ENCODE results near the gene GAS7.

GAS7 gene

DNA sequence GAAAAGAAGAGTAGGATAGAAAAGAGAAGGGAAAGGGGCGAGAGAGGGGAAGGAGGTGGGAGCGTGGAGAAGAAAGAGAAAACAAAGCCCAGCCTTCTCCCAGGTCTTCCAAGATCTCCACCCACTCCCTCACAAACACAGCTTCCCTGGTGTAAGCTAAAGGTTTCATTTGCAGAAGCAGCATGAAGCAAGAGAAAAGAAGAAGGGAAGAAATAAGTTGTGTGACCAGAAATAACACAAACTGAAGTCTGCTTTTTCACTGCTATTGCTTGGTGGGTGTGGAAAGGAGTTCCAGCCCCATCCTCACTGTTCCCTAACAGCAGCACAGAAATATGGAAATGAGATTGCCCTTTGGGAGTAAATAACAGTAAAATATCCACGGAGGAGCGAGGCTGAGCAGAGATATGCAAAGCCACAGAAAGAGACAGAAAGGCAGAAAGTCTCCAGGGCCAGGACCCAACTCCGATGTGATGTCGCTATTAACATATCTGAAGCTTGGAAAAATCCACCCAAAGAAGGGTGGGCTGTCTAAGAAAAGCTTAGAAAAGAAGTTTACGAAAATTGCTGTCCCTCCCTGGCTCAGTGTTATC is 10.3 kb upstream of the GAS7 start:
- H4K12ac ChIP-seq (ENCODE audit: low read depth, low read length): no peak overlapping the region
- H3K4me2 ChIP-seq (ENCODE audit: low read length): no peak overlapping the region
- no peak overlapping the region for H4K8ac ChIP-seq (ENCODE audit: low read depth, low read length)
- no peak overlapping the region for H2BK120ac ChIP-seq (ENCODE audit: insufficient read depth, low read length, poor library complexity)
- peak overlapping the region; percentile 92 for H2AK5ac ChIP-seq (ENCODE audit: low read length)
- no peak overlapping the region for H3K23ac ChIP-seq (ENCODE audit: low read length)
- H3K18ac ChIP-seq (ENCODE audit: low read length): no peak overlapping the region
- H3K27ac ChIP-seq (ENCODE audit: low read depth, low read length): no peak overlapping the region
- peak overlapping the region; percentile 69 for H3K14ac ChIP-seq (ENCODE audit: low read length)
- H3K4ac ChIP-seq (ENCODE audit: low read depth, low read length): no peak overlapping the region
- H2BK5ac ChIP-seq (ENCODE audit: low read depth, low read length, poor library complexity): no peak overlapping the region
- no peaks in the 10 kb centered on the region for H3K9me3 ChIP-seq (ENCODE audit: insufficient read depth, low read depth, low read length)
- no peaks in the 10 kb centered on the region for H3K27me3 ChIP-seq (ENCODE audit: insufficient read depth, low read length)
- H3K9ac ChIP-seq (ENCODE audit: low read length): no peak overlapping the region
- peaks cover 15% of the 10 kb centered on the region for H3K79me1 ChIP-seq (ENCODE audit: low read length)
- DNase-seq: no peak
- WGBS (ENCODE audit: extremely low coverage, insufficient coverage, insufficient read length): 100% methylated on average over 2 of the region's 7 CpGs
- H2AFZ ChIP-seq (ENCODE audit: insufficient read depth, low read length, poor library complexity): peak overlapping the region; percentile 17
- peak overlapping the region; percentile 52 for H4K91ac ChIP-seq (ENCODE audit: low read depth, low read length)
- H2BK12ac ChIP-seq (ENCODE audit: low read length): peak overlapping the region; percentile 93
- H3K36me3 ChIP-seq (ENCODE audit: control insufficient read depth in 1 of 2, insufficient read depth in 2 of 2, low read length in 2 of 2): peaks cover 0 to 2% of the 10 kb centered on the region in 2 experiments
- peaks cover 15 to 16% of the 10 kb centered on the region in 2 experiments for H3K4me1 ChIP-seq (ENCODE audit: control insufficient read depth in 1 of 2, insufficient read depth in 2 of 2, low read length in 2 of 2)
- no peaks in the 10 kb centered on the region for H3K79me2 ChIP-seq (ENCODE audit: control insufficient read depth, insufficient read depth, low read length, poor library complexity)
- H3K4me3 ChIP-seq (ENCODE audit: low read depth, low read length): no peak overlapping the region

DNA sequence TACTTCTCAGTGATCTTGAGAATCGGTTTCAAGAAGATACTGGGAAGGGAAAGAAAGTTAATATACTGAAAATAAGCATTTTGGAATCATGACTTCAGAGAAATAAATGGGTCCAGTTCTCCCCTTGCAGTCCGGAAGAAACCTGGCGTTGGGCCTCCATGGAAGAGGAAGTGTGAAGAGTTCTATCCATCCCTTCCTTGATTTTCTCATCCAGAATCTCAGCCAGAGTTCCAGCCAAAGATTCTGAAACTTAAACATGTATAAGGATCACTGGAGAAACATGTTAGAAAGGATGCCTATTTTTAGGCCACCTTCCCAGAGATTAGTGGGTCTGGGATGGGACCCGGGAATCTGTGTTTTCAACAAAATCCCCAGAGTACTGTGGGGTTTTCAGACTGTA is 8.7 kb upstream of the GAS7 start:
- Histone ChIP-seq H2BK12ac (ENCODE audit: low read length) (no peak overlapping the region), H3K4ac (ENCODE audit: low read depth, low read length) (no peak overlapping the region), H2AK5ac (ENCODE audit: low read length) (no peak overlapping the region), H2BK120ac (ENCODE audit: insufficient read depth, low read length, poor library complexity) (no peak overlapping the region), H3K4me2 (ENCODE audit: low read length) (no peak overlapping the region), H3K9me3 (ENCODE audit: insufficient read depth, low read depth, low read length) (no peaks in the 10 kb centered on the region), H3K27ac (ENCODE audit: low read depth, low read length) (no peak overlapping the region), H4K91ac (ENCODE audit: low read depth, low read length) (no peak overlapping the region), H3K4me3 (ENCODE audit: low read depth, low read length) (no peak overlapping the region), H2AFZ (ENCODE audit: insufficient read depth, low read length, poor library complexity) (no peak overlapping the region), H3K36me3 (ENCODE audit: control insufficient read depth in 1 of 2, insufficient read depth in 2 of 2, low read length in 2 of 2) (peaks cover 0 to 2% of the 10 kb centered on the region in 2 experiments), H3K14ac (ENCODE audit: low read length) (no peak overlapping the region), H4K8ac (ENCODE audit: low read depth, low read length) (no peak overlapping the region), H2BK5ac (ENCODE audit: low read depth, low read length, poor library complexity) (no peak overlapping the region), H3K27me3 (ENCODE audit: insufficient read depth, low read length) (no peaks in the 10 kb centered on the region), H3K79me1 (ENCODE audit: low read length) (peaks cover 15% of the 10 kb centered on the region), H3K79me2 (ENCODE audit: control insufficient read depth, insufficient read depth, low read length, poor library complexity) (no peaks in the 10 kb centered on the region), H3K9ac (ENCODE audit: low read length) (no peak overlapping the region), H3K18ac (ENCODE audit: low read length) (no peak overlapping the region), H3K23ac (ENCODE audit: low read length) (no peak overlapping the region), H3K4me1 (ENCODE audit: control insufficient read depth in 1 of 2, insufficient read depth in 2 of 2, low read length in 2 of 2) (peaks cover 15 to 16% of the 10 kb centered on the region in 2 experiments), H4K12ac (ENCODE audit: low read depth, low read length) (no peak overlapping the region)
- no CpG with 5 or more reads among the region's 4 CpGs for WGBS (ENCODE audit: extremely low coverage, insufficient coverage, insufficient read length)
- no peak for DNase-seq

DNA sequence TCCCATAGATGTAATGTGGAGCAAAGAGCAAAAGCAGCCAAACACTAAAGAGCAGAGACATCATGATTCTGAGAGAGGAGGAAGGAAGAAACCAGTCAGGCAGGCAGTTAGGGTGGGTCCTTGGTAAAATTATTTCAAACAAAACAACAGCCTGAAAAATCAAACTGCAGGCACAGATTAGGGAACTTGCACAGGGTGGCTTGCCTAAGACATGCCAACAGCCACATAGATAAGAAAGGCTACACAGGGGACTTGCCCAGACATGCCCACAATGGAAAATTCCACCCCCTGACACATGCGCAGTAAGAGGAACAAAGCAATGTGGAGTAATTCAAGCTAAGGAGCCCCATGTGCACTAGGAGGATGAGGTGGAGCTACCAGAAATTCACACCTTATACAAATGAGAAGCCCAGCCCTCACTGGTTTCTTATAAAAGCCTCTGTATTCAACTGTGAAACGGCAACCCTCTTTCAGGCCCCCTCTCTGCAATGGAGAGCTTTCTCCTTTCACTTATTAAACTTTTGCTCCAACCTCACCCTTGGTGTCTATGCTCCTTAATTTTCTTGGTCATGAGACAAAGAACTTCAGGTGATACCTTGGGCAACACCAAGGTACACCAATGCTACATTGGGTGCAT is 7.3 kb upstream of the GAS7 start:
- Histone ChIP-seq H3K23ac (ENCODE audit: low read length) (no peak overlapping the region), H4K8ac (ENCODE audit: low read depth, low read length) (no peak overlapping the region), H2BK120ac (ENCODE audit: insufficient read depth, low read length, poor library complexity) (no peak overlapping the region), H3K79me2 (ENCODE audit: control insufficient read depth, insufficient read depth, low read length, poor library complexity) (no peaks in the 10 kb centered on the region), H2AFZ (ENCODE audit: insufficient read depth, low read length, poor library complexity) (no peak overlapping the region), H3K79me1 (ENCODE audit: low read length) (peaks cover 14% of the 10 kb centered on the region), H3K4ac (ENCODE audit: low read depth, low read length) (no peak overlapping the region), H3K4me3 (ENCODE audit: low read depth, low read length) (no peak overlapping the region), H4K91ac (ENCODE audit: low read depth, low read length) (no peak overlapping the region), H3K27ac (ENCODE audit: low read depth, low read length) (no peak overlapping the region), H4K12ac (ENCODE audit: low read depth, low read length) (no peak overlapping the region), H3K27me3 (ENCODE audit: insufficient read depth, low read length) (no peaks in the 10 kb centered on the region), H3K9me3 (ENCODE audit: insufficient read depth, low read depth, low read length) (no peaks in the 10 kb centered on the region), H3K4me2 (ENCODE audit: low read length) (no peak overlapping the region), H3K18ac (ENCODE audit: low read length) (no peak overlapping the region), H3K36me3 (ENCODE audit: control insufficient read depth in 1 of 2, insufficient read depth in 2 of 2, low read length in 2 of 2) (peaks cover 0 to 2% of the 10 kb centered on the region in 2 experiments), H3K9ac (ENCODE audit: low read length) (no peak overlapping the region), H2AK5ac (ENCODE audit: low read length) (no peak overlapping the region), H3K4me1 (ENCODE audit: control insufficient read depth in 1 of 2, insufficient read depth in 2 of 2, low read length in 2 of 2) (peaks cover 13 to 16% of the 10 kb centered on the region in 2 experiments), H2BK12ac (ENCODE audit: low read length) (no peak overlapping the region), H2BK5ac (ENCODE audit: low read depth, low read length, poor library complexity) (peak overlapping the region; percentile 87), H3K14ac (ENCODE audit: low read length) (no peak overlapping the region)
- WGBS (ENCODE audit: extremely low coverage, insufficient coverage, insufficient read length): no CpG with 5 or more reads among the region's 2 CpGs
- no peak for DNase-seq

DNA sequence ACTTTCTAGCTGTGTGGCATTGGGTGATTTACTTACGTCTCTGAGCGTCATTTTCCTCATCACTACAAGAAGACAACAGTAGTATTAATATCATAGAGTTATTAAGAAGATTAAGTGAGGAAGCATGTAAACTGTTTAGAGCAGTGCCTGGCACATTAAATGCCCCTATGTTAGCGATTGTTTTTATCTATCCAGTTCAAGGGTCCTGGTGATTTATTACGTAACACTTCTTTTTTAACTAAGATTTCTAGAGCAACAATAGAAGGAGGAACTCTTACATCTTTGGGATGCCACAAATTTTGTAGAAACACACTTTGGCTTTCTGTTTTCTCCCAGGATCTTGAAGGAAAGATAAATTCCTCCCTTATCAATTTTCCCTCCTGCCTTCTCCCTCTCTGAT is 3.3 kb upstream of the GAS7 start:
- no peak overlapping the region for H2AFZ ChIP-seq (ENCODE audit: insufficient read depth, low read length, poor library complexity)
- H3K4me3 ChIP-seq (ENCODE audit: low read depth, low read length): no peak overlapping the region
- no peak overlapping the region for H3K4me2 ChIP-seq (ENCODE audit: low read length)
- no peaks in the 10 kb centered on the region for H3K9me3 ChIP-seq (ENCODE audit: insufficient read depth, low read depth, low read length)
- peaks cover 9% of the 10 kb centered on the region for H3K79me2 ChIP-seq (ENCODE audit: control insufficient read depth, insufficient read depth, low read length, poor library complexity)
- H3K9ac ChIP-seq (ENCODE audit: low read length): no peak overlapping the region
- H4K91ac ChIP-seq (ENCODE audit: low read depth, low read length): no peak overlapping the region
- H3K4ac ChIP-seq (ENCODE audit: low read depth, low read length): no peak overlapping the region
- peaks cover 16% of the 10 kb centered on the region for H3K79me1 ChIP-seq (ENCODE audit: low read length)
- no peaks in the 10 kb centered on the region for H3K27me3 ChIP-seq (ENCODE audit: insufficient read depth, low read length)
- WGBS (ENCODE audit: extremely low coverage, insufficient coverage, insufficient read length): no CpG with 5 or more reads among the region's 4 CpGs
- DNase-seq: no peak
- no peak overlapping the region for H2BK5ac ChIP-seq (ENCODE audit: low read depth, low read length, poor library complexity)
- no peak overlapping the region for H3K27ac ChIP-seq (ENCODE audit: low read depth, low read length)
- no peak overlapping the region for H4K8ac ChIP-seq (ENCODE audit: low read depth, low read length)
- H3K18ac ChIP-seq (ENCODE audit: low read length): no peak overlapping the region
- H2BK12ac ChIP-seq (ENCODE audit: low read length): no peak overlapping the region
- H3K23ac ChIP-seq (ENCODE audit: low read length): no peak overlapping the region
- peaks cover 0 to 2% of the 10 kb centered on the region in 2 experiments for H3K36me3 ChIP-seq (ENCODE audit: control insufficient read depth in 1 of 2, insufficient read depth in 2 of 2, low read length in 2 of 2)
- no peak overlapping the region for H2AK5ac ChIP-seq (ENCODE audit: low read length)
- no peak overlapping the region for H3K14ac ChIP-seq (ENCODE audit: low read length)
- no peak overlapping the region for H4K12ac ChIP-seq (ENCODE audit: low read depth, low read length)
- H2BK120ac ChIP-seq (ENCODE audit: insufficient read depth, low read length, poor library complexity): no peak overlapping the region
- peaks cover 3% of the 10 kb centered on the region in 2 experiments for H3K4me1 ChIP-seq (ENCODE audit: control insufficient read depth in 1 of 2, insufficient read depth in 2 of 2, low read length in 2 of 2)

Data from trophoblast cell (in vitro differentiated cells and primary cell).